Kidney (tissue), 14 donors: Measurements from ENCODE around the gene NFATC2IP. TPM values are rescaled to one million over a fixed set of nuclear protein-coding genes. Genes with fewer than 3 reads are reported as not detected.

Source experiments
- DNase-seq, 5 donors: peaks; one replicate each; pipeline ENCODE4 v3.0.0-alpha.2; 2013 to 2020
- FAIRE-seq: peaks from 2 replicates; lab custom pipeline; 2012; peaks lifted over from hg19 to GRCh38; lab: Jason Lieb, UNC
- H3K27ac ChIP-seq, 2 donors: one replicate each; pipeline ENCODE4 v1.7.0; 2013; ENCODE audit warnings: low read depth in 2 of 2, low read length in 2 of 2, inconsistent platforms in 1 of 2
- H3K27me3 ChIP-seq: one replicate; pipeline ENCODE4 v1.7.1; 2013; ENCODE audit warnings: low read length, inconsistent platforms; ENCODE audit not compliant: control insufficient read depth, insufficient read depth
- H3K36me3 ChIP-seq, 3 donors: one replicate each; pipeline versions ENCODE4 v1.7.0 to v1.7.1; 2013; ENCODE audit warnings: low read length in 3 of 3, control low read depth in 1 of 3, inconsistent platforms in 1 of 3; ENCODE audit not compliant: insufficient read depth in 3 of 3, control insufficient read depth in 2 of 3
- H3K4me1 ChIP-seq, 3 donors: one replicate each; pipeline versions ENCODE4 v1.7.0 to v1.7.1; 2013; ENCODE audit warnings: low read length in 3 of 3, inconsistent platforms in 1 of 3, low read depth in 1 of 3; ENCODE audit not compliant: control insufficient read depth in 2 of 3, insufficient read depth in 2 of 3
- H3K4me3 ChIP-seq, 3 donors: one replicate each; pipeline versions ENCODE4 v1.7.0 to v1.8.1; 2013; ENCODE audit warnings: low read length in 3 of 3, control low read depth in 1 of 3, inconsistent platforms in 1 of 3
- H3K9ac ChIP-seq, 3 donors: one replicate each; pipeline versions ENCODE4 v1.7.0 to v1.7.1; 2013; ENCODE audit warnings: low read length in 3 of 3, control low read depth in 1 of 3, inconsistent platforms in 1 of 3
- H3K9me3 ChIP-seq, 3 donors: one replicate each; pipeline versions ENCODE4 v1.7.0 to v1.7.1; 2013; ENCODE audit warnings: low read length in 3 of 3, control low read depth in 1 of 3, inconsistent platforms in 1 of 3; ENCODE audit not compliant: control insufficient read depth in 2 of 3, insufficient read depth in 1 of 3
- intact Hi-C: fragments of 100-400 bp; cut with DNase I; formaldehyde crosslinking; loops from one replicate; pipeline ENCODE4 v1.11.1; 2022
- polyA plus RNA-seq: library from polyadenylated mRNA; stranded (reverse); fragments of 350-450 nt; fragmentation: Illumina TruSeq; extraction: RNeasy Lipid Tissue Mini Kit (QIAGEN cat#74804); gene quantifications from one replicate; pipeline ENCODE4 v1.2.3, GENCODE V29; 2014; ENCODE audit warnings: low read depth, low replicate concordance; ENCODE audit not compliant: insufficient read depth
- total RNA-seq: library from RNA; stranded (reverse); fragmentation: NEBNext Ultra II Directional; extraction: Animal tissue kit (Norgen Biotek cat#: 25700); gene quantifications from one replicate; pipeline ENCODE4 v1.2.1, GENCODE V29; 2021
- TF ChIP-seq, protein P1 (sequence below): IDR thresholded peaks from 3 replicates; pipeline ENCODE4 v1.5.1; 2012; ENCODE audit warnings: mild to moderate bottlenecking, moderate library complexity, borderline replicate concordance; ENCODE audit not compliant: insufficient read depth; ENCODE audit errors: extremely low read depth
- donor health status: control.
- donor health status: control.
- donor health status: control.
- donor health status: control.
- donor health status: control.
- donor health status: DM: yes; HTN: yes; CAD: no.
- donor health status: Normal renal cell carcinoma (clear cell type).

Gene NFATC2IP
- total and polyA plus RNA-seq, 2 donors from 2014 or later, result 8.9 to 31.0 TPM

DNA sequence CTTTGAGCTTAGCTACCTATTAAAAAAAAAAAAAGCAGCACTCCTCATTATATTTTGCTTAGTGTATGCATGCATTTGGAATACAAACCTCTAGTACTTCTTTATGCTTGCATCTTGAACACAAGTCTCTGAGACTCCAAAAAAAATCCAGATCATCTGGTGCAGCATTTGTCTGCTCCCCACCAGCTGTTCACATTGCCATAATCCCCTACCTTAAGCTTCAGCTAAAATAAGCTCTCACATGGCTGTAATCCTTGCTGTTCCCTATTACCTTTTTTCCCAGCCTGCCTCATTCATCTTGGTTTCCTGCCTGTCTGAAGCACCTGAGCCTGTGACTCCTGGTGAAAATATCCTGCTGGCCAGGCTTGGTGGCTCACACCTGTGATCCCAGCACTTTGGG, 7.5 kb upstream of the NFATC2IP start:
- Histone ChIP-seq H3K4me3 (no peak overlapping the region), H3K27me3 (no peaks in the 10 kb centered on the region), H3K9ac (no peak overlapping the region), H3K36me3 (no peaks in the 10 kb centered on the region), H3K27ac (no peak overlapping the region), H3K9me3 (no peaks in the 10 kb centered on the region), H3K4me1 (peaks cover 0 to 6% (median 0%) of the 10 kb centered on the region in 3 donors)
- DNase-seq (no peak), FAIRE-seq (no peak)
- intact Hi-C loops, result loop anchor here (10.0 kb wide), 1 partner anchor 58 kb away; no protein-coding TSS in a partner anchor
- TF ChIP-seq, protein P1, sequence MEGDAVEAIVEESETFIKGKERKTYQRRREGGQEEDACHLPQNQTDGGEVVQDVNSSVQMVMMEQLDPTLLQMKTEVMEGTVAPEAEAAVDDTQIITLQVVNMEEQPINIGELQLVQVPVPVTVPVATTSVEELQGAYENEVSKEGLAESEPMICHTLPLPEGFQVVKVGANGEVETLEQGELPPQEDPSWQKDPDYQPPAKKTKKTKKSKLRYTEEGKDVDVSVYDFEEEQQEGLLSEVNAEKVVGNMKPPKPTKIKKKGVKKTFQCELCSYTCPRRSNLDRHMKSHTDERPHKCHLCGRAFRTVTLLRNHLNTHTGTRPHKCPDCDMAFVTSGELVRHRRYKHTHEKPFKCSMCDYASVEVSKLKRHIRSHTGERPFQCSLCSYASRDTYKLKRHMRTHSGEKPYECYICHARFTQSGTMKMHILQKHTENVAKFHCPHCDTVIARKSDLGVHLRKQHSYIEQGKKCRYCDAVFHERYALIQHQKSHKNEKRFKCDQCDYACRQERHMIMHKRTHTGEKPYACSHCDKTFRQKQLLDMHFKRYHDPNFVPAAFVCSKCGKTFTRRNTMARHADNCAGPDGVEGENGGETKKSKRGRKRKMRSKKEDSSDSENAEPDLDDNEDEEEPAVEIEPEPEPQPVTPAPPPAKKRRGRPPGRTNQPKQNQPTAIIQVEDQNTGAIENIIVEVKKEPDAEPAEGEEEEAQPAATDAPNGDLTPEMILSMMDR, result no peak

DNA sequence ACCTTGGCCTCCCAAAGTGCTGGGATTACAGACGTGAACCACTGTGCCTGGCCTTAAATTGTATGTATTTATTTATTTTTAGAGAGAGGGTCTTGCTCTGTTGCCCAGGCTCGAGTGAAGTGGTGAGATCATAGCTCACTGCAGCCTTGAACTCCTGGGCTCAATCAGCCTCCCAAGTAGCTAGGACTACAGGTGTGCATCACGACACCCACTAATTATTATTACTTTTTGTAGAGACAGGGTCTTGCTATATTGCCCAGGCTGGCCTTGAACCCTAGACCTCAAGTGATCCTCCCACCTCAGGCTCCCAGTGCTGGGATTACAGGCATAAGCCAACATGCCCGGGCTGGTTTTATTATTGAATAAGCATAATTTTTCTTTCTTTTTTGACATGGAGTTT, 4.1 kb upstream of the NFATC2IP start:
- Histone ChIP-seq H3K4me1 (peaks cover 0 to 9% (median 0%) of the 10 kb centered on the region in 3 donors), H3K27ac (no peak overlapping the region), H3K9me3 (no peaks in the 10 kb centered on the region), H3K9ac (no peak overlapping the region), H3K4me3 (no peak overlapping the region), H3K27me3 (no peaks in the 10 kb centered on the region), H3K36me3 (no peaks in the 10 kb centered on the region)
- FAIRE-seq (no peak), DNase-seq (no peak)
- TF ChIP-seq, protein P1, result no peak
- intact Hi-C loops, result loop anchor here (10.0 kb wide), 1 partner anchor 62 kb away; no protein-coding TSS in a partner anchor

DNA sequence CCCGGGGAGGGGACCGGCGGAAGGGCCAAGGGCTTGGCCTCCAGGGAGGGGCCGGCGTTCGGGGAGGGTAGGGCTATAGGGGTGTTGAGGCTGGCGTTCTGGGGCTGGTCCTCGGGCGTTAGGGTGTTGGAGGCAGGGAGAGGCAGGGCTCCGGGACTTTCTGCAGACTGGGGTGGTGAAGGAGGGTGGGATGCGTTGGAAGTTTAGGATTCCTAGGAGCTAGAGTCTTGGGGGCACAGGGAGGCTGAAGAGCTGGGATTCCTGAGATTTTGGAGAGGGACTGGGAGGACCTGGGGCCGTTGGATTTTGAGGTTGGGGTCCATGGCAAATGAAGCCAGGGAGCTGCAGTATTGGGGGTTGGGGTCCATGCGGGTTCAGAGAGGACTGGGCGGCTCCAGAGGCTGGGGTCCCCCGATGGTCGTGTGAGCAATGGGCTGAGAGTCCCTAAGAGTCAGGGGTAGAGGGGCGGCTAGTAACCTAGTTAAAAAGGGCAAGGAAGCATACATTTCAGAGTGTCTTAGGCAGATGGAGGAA, 740 bp downstream of the NFATC2IP start:
- H3K9ac ChIP-seq, result peak overlapping the region in 2 of 3 donors; percentile 13 to 48
- no peak for FAIRE-seq
- no peaks in the 10 kb centered on the region for H3K27me3 ChIP-seq
- TF ChIP-seq, protein P1, result no peak
- no peak for DNase-seq
- H3K4me1 ChIP-seq, result peaks cover 0 to 7% (median 0%) of the 10 kb centered on the region in 3 donors
- intact Hi-C loops, result no loop called here
- peaks cover 0 to 17% (median 10%) of the 10 kb centered on the region in 3 donors for H3K36me3 ChIP-seq
- H3K9me3 ChIP-seq, result no peaks in the 10 kb centered on the region
- H3K4me3 ChIP-seq, result peak overlapping the region; percentile 59 to 73 (median 68)
- no peak overlapping the region for H3K27ac ChIP-seq

DNA sequence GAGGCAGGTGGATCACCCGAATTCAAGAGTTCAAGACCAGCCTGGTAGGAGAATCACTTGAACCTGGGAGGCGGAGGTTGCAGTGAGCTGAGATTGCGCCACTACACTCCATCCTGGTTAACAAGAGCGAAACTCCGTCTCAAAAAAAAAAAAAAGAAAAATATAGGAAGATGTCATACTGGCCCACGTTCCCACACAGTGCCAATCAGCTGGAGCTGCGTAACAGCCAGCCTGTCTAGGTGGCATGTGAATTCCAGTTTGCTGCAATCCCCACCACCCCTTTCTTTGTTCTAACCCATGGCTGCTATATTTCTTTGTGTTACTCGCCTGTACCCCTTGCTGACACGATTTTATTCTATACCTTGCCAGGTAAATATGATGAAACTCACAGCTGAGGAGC, 7.5 kb downstream of the NFATC2IP start:
- Histone ChIP-seq H3K27ac (no peak overlapping the region), H3K9ac (no peak overlapping the region), H3K36me3 (peaks cover 2 to 33% (median 21%) of the 10 kb centered on the region in 3 donors), H3K27me3 (no peaks in the 10 kb centered on the region), H3K4me3 (no peak overlapping the region), H3K4me1 (no peaks in the 10 kb centered on the region), H3K9me3 (no peaks in the 10 kb centered on the region)
- TF ChIP-seq, protein P1, result no peak
- no peak for FAIRE-seq
- DNase-seq, result no peak
- intact Hi-C loops, result no loop called here
